Sigmoid colon (tissue), 7 donors: ENCODE data around the gene ERCC6L2. TPM values are rescaled to one million over a fixed set of nuclear protein-coding genes. Genes with fewer than 3 reads are reported as not detected.

Experiments
- DNase-seq: peaks from one replicate; pipeline ENCODE4 v3.0.0-alpha.2; 2019
- H3K27ac ChIP-seq, 4 donors: fragments of 200-600 bp; sonication (generic); one replicate each; pipeline ENCODE4 v1.5.1; 2016 to 2019; ENCODE audit warnings: mild to moderate bottlenecking in 1 of 4
- H3K27me3 ChIP-seq, 3 donors: fragments of 200-600 bp; sonication (generic); one replicate each; pipeline ENCODE4 v1.5.1; 2019; ENCODE audit warnings: mild to moderate bottlenecking in 1 of 3
- H3K36me3 ChIP-seq, 4 donors: fragments of 200-600 bp; sonication (generic); one replicate each; pipeline ENCODE4 v1.5.1; 2016 to 2019
- H3K4me1 ChIP-seq, 4 donors: fragments of 200-600 bp; sonication (generic); one replicate each; pipeline ENCODE4 v1.5.1; 2017 to 2019
- H3K4me3 ChIP-seq, 4 donors: fragments of 200-600 bp; sonication (generic); one replicate each; pipeline ENCODE4 v1.5.1; 2017 to 2019; ENCODE audit warnings: mild to moderate bottlenecking in 2 of 4, moderate library complexity in 1 of 4
- H3K9me3 ChIP-seq, 4 donors: fragments of 200-600 bp in 3 of 4; sonication (generic) in 3 of 4; one replicate each; pipeline versions ENCODE4 v1.5.1 to v1.6.1; 2013 to 2019
- CTCF ChIP-seq, 4 experiments: fragments of 450-650 bp in 3 of 4; fragments of 200-600 bp in 1 of 4; IDR thresholded peaks; one replicate each; pipeline ENCODE4 v1.5.1; 2016 to 2019; ENCODE audit warnings: antibody characterized with exemption in 4 of 4, mild to moderate bottlenecking in 3 of 4, moderate library complexity in 2 of 4
- EP300 ChIP-seq, 4 donors: sonication (generic); formaldehyde crosslinking; IDR thresholded peaks; one replicate each; pipeline ENCODE4 v1.6.1; 2017; ENCODE audit warnings: antibody characterized with exemption in 4 of 4
- POLR2A ChIP-seq, 2 donors: fragments of 450-650 bp; IDR thresholded peaks; one replicate each; pipeline ENCODE4 v1.6.1; 2016; ENCODE audit warnings: antibody characterized with exemption in 2 of 2, mild to moderate bottlenecking in 2 of 2, moderate library complexity in 2 of 2
- POLR2AphosphoS5 ChIP-seq, 4 donors: sonication (generic); formaldehyde crosslinking; IDR thresholded peaks; one replicate each; pipeline ENCODE4 v1.6.1; 2017; ENCODE audit warnings: antibody characterized with exemption in 4 of 4
- WGBS, 2 donors: extraction: QIAGEN DNeasy Blood & Tissue Kit; methylation state at CpG; one replicate each; pipeline ENCODE4 v1.1.7; 2013; 5-methylcytosine and 5-hydroxymethylcytosine counted together
- intact Hi-C: fragments of 100-400 bp; cut with DNase I; formaldehyde crosslinking; loops from one replicate; pipeline ENCODE4 v1.15.1; 2023
- polyA plus RNA-seq, 3 donors: library from polyadenylated mRNA; stranded (reverse); fragments of 200-250 nt; gene quantifications; one replicate each; pipeline ENCODE4 v1.2.3, GENCODE V29; 2013
- total RNA-seq, 4 donors: library from RNA; depleted of rRNA; stranded (reverse); fragments of >200 nt; gene quantifications; one replicate each; pipeline ENCODE4 v1.1.0, GENCODE V29; 2016
- donor health status: healthy with polysubstance abuse.
- donor health status: Bipolar disorder and iron deficiency.
- donor health status: healthy.

ERCC6L2 gene
- total and polyA plus RNA-seq, 7 donors = 4.2 to 130 (median 69.2) TPM

DNA sequence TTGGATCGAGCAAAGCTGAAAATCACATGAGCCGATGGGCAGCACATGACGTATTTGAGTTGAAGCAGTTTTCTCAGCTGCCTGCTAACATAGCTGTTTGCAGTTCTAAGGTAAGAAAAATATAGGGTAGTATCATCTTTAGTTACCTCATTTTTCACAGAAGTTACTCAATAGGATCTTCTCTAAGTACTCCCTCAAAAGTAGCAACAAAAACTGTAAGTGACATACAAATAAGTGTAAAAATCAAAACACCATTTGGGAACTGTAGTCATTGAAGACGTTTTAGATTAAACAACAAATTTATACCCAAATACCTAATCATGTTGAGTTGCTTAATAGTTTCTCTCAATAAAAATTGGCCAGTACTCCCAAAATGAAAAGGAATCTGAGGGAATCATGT, 102.6 kb downstream of the ERCC6L2 start:
- Histone ChIP-seq H3K27ac (no peak overlapping the region), H3K4me3 (no peak overlapping the region), H3K9me3 (no peaks in the 10 kb centered on the region), H3K27me3 (no peaks in the 10 kb centered on the region), H3K4me1 (peaks cover 0 to 6% (median 0%) of the 10 kb centered on the region in 4 donors), H3K36me3 (peaks cover 0 to 30% (median 2%) of the 10 kb centered on the region in 4 donors)
- intact Hi-C loops = no loop called here
- 92 to 93% methylated on average over 4 of the region's 4 CpGs for WGBS, 2 donors
- no peak for TF ChIP-seq POLR2AphosphoS5 (IDR thresholded peaks at IDR 0.05)
- no peak for TF ChIP-seq CTCF (IDR thresholded peaks at IDR 0.05)
- TF ChIP-seq POLR2A (IDR thresholded peaks at IDR 0.05) = no peak
- no peak for TF ChIP-seq EP300 (IDR thresholded peaks at IDR 0.05)
- no peak for DNase-seq

DNA sequence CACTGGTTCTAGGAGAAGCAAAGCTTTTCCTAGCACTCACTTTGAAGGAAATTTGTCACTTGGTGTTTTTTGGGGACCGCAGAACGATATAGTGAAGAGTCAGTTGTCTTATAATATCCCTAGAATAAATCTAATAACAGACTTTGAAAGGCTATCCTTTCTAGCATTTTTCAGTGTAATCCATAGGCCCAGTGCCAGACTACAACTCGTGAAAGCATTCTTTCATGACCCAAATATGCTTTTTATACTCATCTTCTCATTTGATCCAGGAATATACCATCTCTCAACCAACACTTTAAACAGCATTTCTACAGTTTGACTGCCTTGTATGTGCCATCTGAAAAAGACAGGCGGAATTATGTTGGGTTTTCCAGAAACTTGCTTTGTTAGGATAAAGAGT, 104.0 kb downstream of the ERCC6L2 start:
- DNase-seq = no peak
- Histone ChIP-seq H3K36me3 (peaks cover 0 to 25% (median 0%) of the 10 kb centered on the region in 4 donors), H3K27me3 (no peaks in the 10 kb centered on the region), H3K4me1 (peaks cover 0 to 6% (median 0%) of the 10 kb centered on the region in 4 donors), H3K4me3 (no peak overlapping the region), H3K27ac (no peak overlapping the region), H3K9me3 (no peaks in the 10 kb centered on the region)
- 85 to 89% methylated on average over 4 of the region's 4 CpGs for WGBS, 2 donors
- TF ChIP-seq EP300 (IDR thresholded peaks at IDR 0.05) (no peak), POLR2AphosphoS5 (IDR thresholded peaks at IDR 0.05) (no peak), CTCF (IDR thresholded peaks at IDR 0.05) (no peak), POLR2A (IDR thresholded peaks at IDR 0.05) (no peak)
- intact Hi-C loops = no loop called here

- 79 to 88% methylated on average over 8 of the region's 8 CpGs for WGBS, 2 donors
- Histone ChIP-seq H3K9me3 (no peaks in the 10 kb centered on the region), H3K27me3 (no peaks in the 10 kb centered on the region), H3K36me3 (peaks cover 0 to 35% (median 0%) of the 10 kb centered on the region in 4 donors), H3K27ac (no peak overlapping the region), H3K4me1 (peaks cover 0 to 6% (median 0%) of the 10 kb centered on the region in 4 donors), H3K4me3 (no peak overlapping the region)
- no peak for TF ChIP-seq POLR2AphosphoS5 (IDR thresholded peaks at IDR 0.05)
- TF ChIP-seq POLR2A (IDR thresholded peaks at IDR 0.05) = no peak
- TF ChIP-seq EP300 (IDR thresholded peaks at IDR 0.05) = no peak
- no peak for TF ChIP-seq CTCF (IDR thresholded peaks at IDR 0.05)
- intact Hi-C loops = no loop called here
- no peak for DNase-seq
These were observed 105.0 kb downstream of the ERCC6L2 start for GRCh38 chr9:95980262-95981125.

- intact Hi-C loops = no loop called here
- Histone ChIP-seq H3K27ac (no peak overlapping the region), H3K4me3 (no peak overlapping the region), H3K4me1 (peaks cover 0 to 5% (median 0%) of the 10 kb centered on the region in 4 donors), H3K27me3 (no peaks in the 10 kb centered on the region), H3K36me3 (peaks cover 0 to 44% (median 0%) of the 10 kb centered on the region in 4 donors), H3K9me3 (no peaks in the 10 kb centered on the region)
- DNase-seq = no peak
- TF ChIP-seq POLR2A (IDR thresholded peaks at IDR 0.05) = no peak
- TF ChIP-seq CTCF (IDR thresholded peaks at IDR 0.05) = no peak
- TF ChIP-seq POLR2AphosphoS5 (IDR thresholded peaks at IDR 0.05) = no peak
- no peak for TF ChIP-seq EP300 (IDR thresholded peaks at IDR 0.05)
- 53 to 73% methylated on average over 5 of the region's 5 CpGs for WGBS, 2 donors
These were observed 106.4 kb downstream of the ERCC6L2 start for GRCh38 chr9:95981761-95982390.
